Measurements from ENCODE around the gene MAP3K19. TPM values are rescaled to one million over a fixed set of nuclear protein-coding genes. Genes with fewer than 3 reads are reported as not detected.

MAP3K19 gene
- total and polyA plus RNA-seq, 2 of the 8 experiments (the other 6 are each of a cell fraction or from before 2014, with no cell fraction given) = not detected

DNA sequence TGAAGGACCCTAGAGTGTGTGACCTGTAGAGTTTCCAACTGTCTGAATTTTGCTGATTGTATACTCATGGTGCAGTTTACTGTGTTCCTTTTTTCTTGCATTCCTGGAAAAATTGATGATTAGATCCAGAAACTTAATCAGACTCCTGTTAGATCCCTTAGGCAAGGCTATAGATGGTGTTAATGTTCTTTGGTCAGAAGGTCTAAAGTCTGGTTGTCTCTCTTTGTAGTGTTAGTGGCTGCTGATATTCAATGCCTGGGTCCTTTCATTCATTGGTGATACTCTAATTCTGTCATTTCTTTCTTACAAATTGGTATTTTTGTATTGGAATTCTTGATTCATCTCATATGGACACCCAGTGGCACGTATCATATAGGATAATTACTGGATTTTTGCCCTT is 122.3 kb downstream of the MAP3K19 start:
- Histone ChIP-seq H4K91ac (replicated peaks; ENCODE audit: insufficient read length, low read length) (no peak overlapping the region), H3K4me2 (ENCODE audit: insufficient read depth in 1 of 2, low read depth in 2 of 2, low read length in 2 of 2) (no peak overlapping the region), H4K20me1 (replicated peaks in 1 of 2; ENCODE audit: control insufficient read depth in 1 of 2, insufficient read depth in 2 of 2, low read length in 2 of 2) (peaks cover 15 to 18% of the 10 kb centered on the region in 2 experiments), H2AFZ (ENCODE audit: low read length) (no peak overlapping the region), H3K27me3 (replicated peaks in 1 of 4; ENCODE audit: control insufficient read depth in 3 of 4, extremely low read depth in 1 of 4, insufficient read depth in 3 of 4, low read length in 3 of 4) (no peaks in the 10 kb centered on the region), H3K4ac (replicated peaks; ENCODE audit: insufficient read length, low read depth, low read length) (no peak overlapping the region), H3K23me2 (ENCODE audit: low read depth, low read length) (no peaks in the 10 kb centered on the region), H3K4me1 (replicated peaks in 1 of 4; ENCODE audit: control insufficient read depth in 3 of 4, insufficient read depth in 4 of 4, low read length in 3 of 4) (peaks cover 0 to 5% (median 0%) of the 10 kb centered on the region in 4 experiments; a peak in 2 of 7 replicates), H3K79me2 (ENCODE audit: control insufficient read depth in 1 of 2, insufficient read depth in 2 of 2, low read length in 2 of 2) (peaks cover 33 to 100% of the 10 kb centered on the region in 2 experiments), H3K14ac (ENCODE audit: insufficient read length) (no peak overlapping the region), H3K56ac (replicated peaks; ENCODE audit: insufficient read length, low read depth, low read length) (no peak overlapping the region), H3K9me3 (ENCODE audit: insufficient read depth in 2 of 2, low read depth in 1 of 2, low read length in 1 of 2) (no peaks in the 10 kb centered on the region), H3K9ac (replicated peaks in 1 of 4; ENCODE audit: extremely low read depth in 1 of 4, low read depth in 3 of 4, low read length in 3 of 4) (no peak overlapping the region), H2BK15ac (ENCODE audit: low read length) (no peak overlapping the region), H3K79me1 (ENCODE audit: low read depth, low read length) (no peaks in the 10 kb centered on the region), H4K5ac (ENCODE audit: insufficient read length, low read depth, low read length) (no peak overlapping the region), H3K27ac (ENCODE audit: low read depth, low read length) (no peak overlapping the region), H3K18ac (ENCODE audit: extremely low read depth, low read length) (no peak overlapping the region), H2BK12ac (ENCODE audit: low read depth, low read length) (no peak overlapping the region), H3K4me3 (ENCODE audit: extremely low read depth in 1 of 4, insufficient read depth in 2 of 4, low read depth in 3 of 4, low read length in 4 of 4) (no peak overlapping the region), H2BK20ac (ENCODE audit: low read length) (no peak overlapping the region), H2AK5ac (ENCODE audit: low read depth, low read length) (no peak overlapping the region), H4K8ac (ENCODE audit: extremely low read depth, insufficient read depth, low read length) (no peak overlapping the region), H2BK5ac (ENCODE audit: low read depth, low read length) (no peak overlapping the region), H3K36me3 (ENCODE audit: control insufficient read depth in 2 of 4, insufficient read depth in 4 of 4, low read length in 3 of 4) (peaks cover 0 to 7% (median under 1%) of the 10 kb centered on the region in 4 experiments; a peak in 2 of 8 replicates), H2BK120ac (replicated peaks; ENCODE audit: low read depth, low read length) (no peak overlapping the region), H3K23ac (ENCODE audit: insufficient read length) (no peak overlapping the region)
- FAIRE-seq (no peak), DNase-seq (ENCODE audit: low read depth in 1 of 2, low spot score in 2 of 2) (no peak)
- TF ChIP-seq POLR2AphosphoS5 (IDR thresholded peaks at IDR 0.05; ENCODE audit: low read depth, low read length) (no peak), GABPA (IDR thresholded peaks at IDR 0.05; ENCODE audit: borderline replicate concordance, insufficient read depth, low read length) (no peak), TBP (IDR thresholded peaks at IDR 0.05; ENCODE audit: low read depth, low read length) (no peak), POU5F1 (IDR thresholded peaks at IDR 0.05; ENCODE audit: low read depth, low read length) (no peak), MAX (IDR thresholded peaks at IDR 0.05) (no peak), SIRT6 (IDR thresholded peaks at IDR 0.05; ENCODE audit: low read length) (no peak)
- TF ChIP-seq, protein P1, sequence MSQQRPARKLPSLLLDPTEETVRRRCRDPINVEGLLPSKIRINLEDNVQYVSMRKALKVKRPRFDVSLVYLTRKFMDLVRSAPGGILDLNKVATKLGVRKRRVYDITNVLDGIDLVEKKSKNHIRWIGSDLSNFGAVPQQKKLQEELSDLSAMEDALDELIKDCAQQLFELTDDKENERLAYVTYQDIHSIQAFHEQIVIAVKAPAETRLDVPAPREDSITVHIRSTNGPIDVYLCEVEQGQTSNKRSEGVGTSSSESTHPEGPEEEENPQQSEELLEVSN (IDR thresholded peaks at IDR 0.05) = no peak
- ChIA-PET CTCF (ENCODE audit: partially characterized antibody) (no interaction called here), POLR2A (ENCODE audit: partially characterized antibody) (no interaction called here)
- 88% methylated on average over 1 of the region's 1 CpG; no CpG with 5 or more reads in 1 of the 2 experiments for WGBS, 2 experiments (ENCODE audit: extremely low coverage in 1 of 2, insufficient coverage in 1 of 2, insufficient read length in 1 of 2, insufficient replicate concordance in 2 of 2, low coverage in 1 of 2, low lambda C conversion rate in 2 of 2, missing lambda C conversion rate in 1 of 2)

All from H1 (cell line).